HG03432 (cell line): ENCODE results near the gene ITK.
A peak's percentile ranks its signal among the peaks of the same experiment; 100 is the strongest.
"Not testable (repeated sequence)": the region's sequence is repeated elsewhere in the genome, so short reads cannot be mapped to it uniquely, and the experiment has no call there.

ENCODE experiments used
- ATAC-seq: cut with Tn5 transposase; IDR thresholded peaks from one replicate; pipeline ENCODE4 v1.9.1; 2021; ENCODE audit warnings: mild to moderate bottlenecking, moderate library complexity; ENCODE audit not compliant: unreplicated experiment

Gene ITK

GRCh38 chr5:157167214-157167621 is 13.4 kb upstream of the ITK start:
- peak; percentile 56 for ATAC-seq

- ATAC-seq = no peak
These were observed 12.4 kb upstream of the ITK start for GRCh38 chr5:157168286-157168685.

- peak; percentile 99 for ATAC-seq
These were observed 8.2 kb upstream of the ITK start for GRCh38 chr5:157172403-157172802.

- no peak for ATAC-seq
These were observed 5.5 kb upstream of the ITK start for GRCh38 chr5:157175071-157175612.

- ATAC-seq = no peak
These were observed 2.7 kb upstream of the ITK start for GRCh38 chr5:157177953-157178352.

DNA sequence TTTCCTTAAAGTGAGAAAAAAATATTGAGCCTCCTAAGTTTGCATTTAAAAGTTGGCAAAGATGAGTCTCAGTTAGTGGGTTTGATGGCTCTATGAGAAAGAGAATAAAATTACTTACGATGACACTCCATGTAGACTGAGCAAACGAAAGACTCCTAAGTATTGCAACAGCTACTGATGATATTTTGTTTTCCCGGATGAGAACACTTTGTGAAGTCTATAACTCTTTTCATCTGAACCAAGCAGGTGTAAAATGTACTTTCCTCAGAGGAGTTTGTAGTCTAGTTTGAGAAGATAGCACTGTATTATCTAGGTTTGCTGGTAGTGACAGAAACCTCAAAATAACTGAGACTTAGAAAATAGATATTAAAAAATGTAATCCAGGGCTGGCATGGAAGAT is 1.7 kb upstream of the ITK start:
- no peak for ATAC-seq

- ATAC-seq = no peak
These were observed 1.6 kb downstream of the ITK start for GRCh38 chr5:157182143-157182757.

DNA sequence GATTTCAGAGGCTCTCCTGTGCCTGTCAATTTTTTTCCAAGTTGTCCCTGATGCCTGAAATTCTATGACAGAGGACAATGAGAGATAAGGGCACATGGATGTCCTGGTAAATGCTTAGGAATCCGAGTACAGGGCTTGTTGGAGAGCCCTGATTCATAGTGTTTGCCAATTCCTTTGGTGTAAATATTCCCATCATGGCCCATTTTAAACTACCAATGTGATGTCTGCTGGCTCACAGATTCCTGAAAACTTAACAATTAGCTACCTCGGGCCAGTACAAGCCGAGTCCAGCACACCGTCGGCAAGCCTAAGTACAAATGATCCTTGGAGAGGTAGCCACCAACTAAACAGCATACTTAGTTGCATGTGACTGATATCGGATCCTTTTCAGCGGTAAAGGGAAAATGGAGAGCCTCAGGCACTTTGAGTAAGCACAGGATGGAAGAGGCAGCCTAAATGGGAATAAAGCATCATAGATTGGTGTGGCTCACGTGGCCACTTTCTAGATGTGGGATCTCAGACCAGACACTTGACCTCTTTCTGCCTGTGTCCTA is 3.6 kb downstream of the ITK start:
- no peak for ATAC-seq

DNA sequence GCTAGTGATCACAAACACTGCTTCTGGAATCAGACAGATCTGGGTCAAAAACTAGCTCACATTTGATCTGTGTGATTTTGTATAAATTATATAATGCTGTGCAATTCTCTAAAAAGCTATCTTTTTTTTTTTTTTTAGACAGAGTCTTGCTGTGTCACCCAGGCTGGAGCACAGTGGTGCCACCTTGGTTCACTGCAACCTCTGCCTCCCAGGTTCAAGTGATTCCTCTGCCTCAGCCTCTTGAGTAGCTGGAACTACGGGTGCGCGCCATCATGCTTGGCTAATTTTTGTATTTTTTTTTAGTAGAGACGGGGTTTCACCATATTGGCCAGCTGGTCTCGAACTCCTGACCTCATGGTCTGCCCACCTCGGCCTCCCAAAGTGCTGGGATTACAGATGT is 4.5 kb downstream of the ITK start:
- ATAC-seq = not testable (repeated sequence)

DNA sequence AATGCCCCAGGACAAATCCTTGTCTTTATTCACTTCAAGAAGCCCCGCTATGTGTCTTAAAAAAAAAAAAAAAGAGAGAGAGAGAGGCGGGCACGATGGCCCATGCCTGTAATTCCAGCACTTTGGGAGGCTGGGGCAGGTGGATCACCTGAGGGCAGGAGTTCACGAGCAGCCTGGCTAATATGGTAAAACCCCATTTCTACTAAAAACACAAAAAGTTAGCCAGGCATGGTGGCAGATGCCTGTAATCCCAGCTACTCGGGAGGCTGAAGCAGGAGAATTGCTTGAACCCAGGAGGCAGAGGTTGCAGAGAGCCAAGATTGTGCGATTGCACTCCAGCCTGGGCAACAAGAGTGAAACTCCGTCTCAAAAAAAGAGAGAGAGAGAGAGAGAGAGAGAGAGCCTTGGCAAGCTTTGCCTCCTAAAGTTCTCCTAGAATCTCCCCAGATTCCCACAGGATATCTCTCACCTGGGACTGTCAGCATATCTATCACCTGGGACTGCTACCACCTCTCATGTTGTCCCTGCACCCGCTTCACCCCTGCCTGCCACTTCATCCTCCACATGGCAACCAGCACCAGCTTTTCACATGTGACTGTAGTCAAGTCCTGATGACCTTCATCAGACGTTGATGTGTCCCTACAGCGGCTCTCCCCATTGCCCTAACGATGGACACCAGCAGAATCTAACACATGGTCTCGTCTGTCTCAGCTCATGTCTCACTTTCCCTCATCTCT is 5.8 kb downstream of the ITK start:
- ATAC-seq = no peak

DNA sequence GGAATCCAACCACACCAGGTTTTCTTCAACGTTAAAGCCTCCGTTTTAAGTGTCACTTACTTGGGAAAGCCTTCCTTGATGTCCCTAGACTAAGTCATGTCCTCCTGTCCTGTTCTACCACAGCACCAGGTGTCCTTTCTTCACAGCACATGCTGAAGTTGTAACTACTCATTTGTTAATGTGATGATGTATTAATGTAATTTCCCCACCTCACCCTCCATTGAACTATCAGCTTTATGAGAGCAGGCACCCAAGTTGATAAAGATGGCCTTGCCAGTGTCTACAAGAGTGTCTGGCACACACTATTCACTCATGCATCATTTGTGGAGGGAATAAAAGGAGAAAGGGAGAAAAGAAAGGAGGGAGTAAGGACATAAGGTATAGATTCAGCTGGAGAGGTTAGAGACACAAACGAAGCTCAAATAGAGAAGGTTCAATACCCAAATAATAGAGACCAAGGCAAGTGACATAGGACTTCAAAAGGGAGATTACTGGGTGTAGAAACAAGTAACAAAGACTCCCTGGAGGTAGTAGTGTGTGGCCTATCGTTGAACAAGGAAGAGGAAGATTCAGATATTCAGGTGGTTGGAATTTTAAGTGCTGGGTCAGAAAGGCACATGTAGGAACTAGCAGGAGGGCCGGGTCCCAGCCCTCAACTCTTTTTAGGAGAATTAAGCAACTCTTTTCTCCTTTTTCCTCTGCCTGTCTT is 6.6 kb downstream of the ITK start:
- no peak for ATAC-seq

DNA sequence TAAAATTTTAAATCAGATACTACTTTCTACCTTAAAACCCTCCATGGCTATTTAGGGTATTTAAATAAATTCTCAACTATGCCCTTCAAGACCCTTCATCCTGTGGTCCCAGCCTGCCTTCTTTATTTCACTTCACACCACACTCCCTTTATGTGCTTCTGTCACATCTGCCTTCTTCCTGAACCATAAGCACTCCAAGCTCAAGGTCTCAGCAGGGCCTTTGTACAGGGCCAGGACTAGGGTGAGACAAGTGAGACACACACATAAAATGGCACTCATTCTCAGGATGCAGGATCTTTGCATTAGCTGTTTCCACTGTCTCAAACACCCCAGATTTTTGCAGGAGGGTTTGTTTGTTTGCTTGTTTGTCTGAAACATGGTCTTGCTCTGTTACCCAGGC is 7.6 kb downstream of the ITK start:
- ATAC-seq = no peak

- peak; percentile 93 for ATAC-seq
These were observed 8.6 kb downstream of the ITK start for GRCh38 chr5:157189223-157189622.

DNA sequence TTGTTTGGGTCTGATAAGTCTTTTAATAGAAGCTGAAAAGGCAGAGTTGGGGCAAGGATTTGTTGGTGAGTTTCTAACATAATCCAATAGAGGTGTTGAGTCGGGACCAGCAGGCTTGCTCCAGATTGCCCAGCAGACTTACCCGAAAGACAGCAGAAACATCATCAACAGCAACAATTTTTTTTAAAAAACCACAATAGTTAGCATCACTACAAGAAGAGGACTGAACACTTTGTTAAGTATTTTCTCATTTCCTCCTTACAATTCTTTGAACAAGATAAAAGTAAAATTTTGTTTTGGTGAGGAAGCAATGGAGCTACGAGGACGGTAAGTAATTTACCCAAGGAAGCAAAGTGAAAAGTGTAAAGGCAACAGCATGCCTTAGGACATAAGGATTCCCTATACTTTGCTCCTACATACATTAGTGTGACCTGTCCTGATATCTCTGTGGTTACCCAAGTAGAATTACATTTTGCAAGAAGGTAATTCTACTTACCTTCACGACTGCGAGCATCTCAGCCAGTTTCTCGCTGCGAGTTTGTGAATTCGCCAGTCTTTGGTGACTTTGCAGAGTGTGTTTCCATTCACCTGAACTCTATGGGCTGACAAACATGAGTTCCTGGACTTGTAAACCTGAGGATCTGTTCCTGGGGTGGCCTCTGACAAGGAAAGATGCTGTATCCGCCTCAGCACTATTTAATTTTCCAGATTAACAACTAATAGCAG is 13.2 kb downstream of the ITK start:
- no peak for ATAC-seq

DNA sequence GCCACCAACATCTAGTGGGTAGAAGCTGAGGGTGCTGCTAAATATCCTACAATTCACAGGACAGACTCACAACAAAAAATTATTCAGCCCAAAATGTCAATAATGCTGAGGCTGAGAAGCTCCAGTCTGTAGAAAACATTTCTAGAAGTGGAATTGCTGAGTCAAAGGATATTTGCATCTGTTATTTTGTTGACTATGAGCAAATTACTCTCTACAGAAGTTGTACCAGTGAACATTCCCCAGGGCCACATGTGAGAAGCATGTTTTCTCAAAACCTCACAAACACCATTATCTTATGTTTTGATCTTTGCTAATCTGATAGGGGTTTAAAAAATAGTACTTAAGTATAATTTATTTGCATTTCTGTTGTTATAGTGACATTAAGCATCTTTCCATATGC is 15.4 kb downstream of the ITK start:
- peak; percentile 51 for ATAC-seq

- ATAC-seq = no peak
These were observed 16.4 kb downstream of the ITK start for GRCh38 chr5:157197086-157197485.

- ATAC-seq = no peak
These were observed 17.8 kb downstream of the ITK start for GRCh38 chr5:157198277-157198986.

GRCh38 chr5:157201857-157202256 is 21.2 kb downstream of the ITK start:
- ATAC-seq = no peak

GRCh38 chr5:157203417-157203816 is 22.8 kb downstream of the ITK start:
- ATAC-seq = no peak

GRCh38 chr5:157204765-157205164 is 24.1 kb downstream of the ITK start:
- no peak for ATAC-seq
